HG02870 (cell line): ENCODE data around the gene CTPS1.

Experiments used
- ATAC-seq: cut with Tn5 transposase; IDR thresholded peaks from one replicate; pipeline ENCODE4 v1.9.1; 2021; ENCODE audit warnings: mild to moderate bottlenecking, moderate library complexity; ENCODE audit not compliant: unreplicated experiment

Gene CTPS1

DNA sequence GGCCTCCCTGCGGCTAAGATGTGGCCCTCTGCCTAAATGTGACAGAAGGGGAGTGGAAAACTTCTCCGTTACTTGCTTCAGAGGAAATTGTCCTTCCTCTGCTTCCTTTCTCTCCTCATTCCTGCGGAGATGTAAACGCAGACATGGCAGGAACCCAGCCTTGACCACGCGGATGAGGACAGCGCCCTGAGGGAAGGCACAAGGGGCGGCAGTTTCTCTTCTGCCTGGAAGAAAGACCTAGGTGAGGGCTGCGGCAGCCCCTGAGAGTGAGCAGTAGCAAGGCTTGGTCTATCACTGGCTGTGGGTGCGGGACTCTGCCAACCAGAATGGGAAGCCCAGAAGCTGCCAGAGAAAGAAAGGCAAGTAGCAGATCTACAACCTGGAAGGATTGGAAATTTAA is 14.0 kb upstream of the CTPS1 start:
- ATAC-seq: no peak

DNA sequence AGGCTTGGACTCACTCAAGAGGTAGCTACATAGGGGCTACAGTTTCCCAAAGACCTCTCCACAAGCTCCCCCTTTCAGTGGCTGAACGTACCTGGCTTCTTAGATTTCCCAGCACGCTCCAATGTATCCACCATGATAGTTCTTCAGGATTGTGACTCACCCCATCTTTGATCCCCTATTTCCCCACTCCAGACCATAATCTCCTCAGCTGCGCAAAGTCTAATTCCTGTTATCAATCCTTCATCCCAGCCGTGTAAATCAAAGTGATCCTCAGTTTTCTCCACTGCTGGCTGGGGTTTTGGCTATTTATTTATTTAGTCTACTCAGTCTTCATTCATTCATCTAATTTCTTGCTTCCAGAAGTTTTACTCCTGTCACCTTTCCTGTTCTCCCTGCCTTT is 13.1 kb upstream of the CTPS1 start:
- no peak for ATAC-seq

DNA sequence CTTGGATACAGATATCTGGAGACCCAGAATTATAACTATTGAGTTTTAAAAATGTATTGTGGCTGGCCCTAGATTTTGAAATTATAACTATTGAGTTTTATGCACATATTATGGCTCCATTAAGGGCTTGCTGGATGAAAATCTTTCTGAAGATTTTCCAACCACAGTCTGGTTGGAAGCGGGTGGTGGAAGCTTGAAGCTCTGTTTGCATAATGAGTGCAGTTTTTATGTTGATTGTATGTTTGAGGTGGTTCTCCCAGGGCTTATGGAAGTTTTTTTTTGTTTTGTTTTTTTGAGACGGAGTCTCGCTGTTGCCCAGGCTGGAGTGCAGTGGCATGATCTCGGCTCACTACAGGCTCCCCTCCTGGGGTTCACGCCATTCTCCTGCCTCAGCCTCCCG is 10.1 kb upstream of the CTPS1 start:
- ATAC-seq: no peak

DNA sequence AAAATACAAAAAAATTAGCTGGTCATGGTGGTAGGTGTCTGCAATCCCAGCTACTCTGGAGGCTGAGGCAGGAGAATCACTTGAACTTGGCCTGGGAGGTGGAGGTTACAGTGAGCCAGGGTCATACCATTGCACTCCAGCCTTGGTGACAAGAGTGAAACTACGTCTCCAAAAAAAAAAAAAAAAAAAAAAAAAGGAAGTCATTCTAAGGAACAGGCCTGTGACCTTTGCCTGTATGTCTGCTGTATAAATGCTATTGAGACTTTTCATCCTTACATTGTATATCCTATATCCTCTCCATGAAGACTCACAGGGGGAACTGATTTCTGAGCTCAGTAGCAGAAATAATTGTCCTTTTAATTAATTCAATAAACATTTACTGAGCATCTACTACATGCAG is 7.5 kb upstream of the CTPS1 start:
- no peak for ATAC-seq

DNA sequence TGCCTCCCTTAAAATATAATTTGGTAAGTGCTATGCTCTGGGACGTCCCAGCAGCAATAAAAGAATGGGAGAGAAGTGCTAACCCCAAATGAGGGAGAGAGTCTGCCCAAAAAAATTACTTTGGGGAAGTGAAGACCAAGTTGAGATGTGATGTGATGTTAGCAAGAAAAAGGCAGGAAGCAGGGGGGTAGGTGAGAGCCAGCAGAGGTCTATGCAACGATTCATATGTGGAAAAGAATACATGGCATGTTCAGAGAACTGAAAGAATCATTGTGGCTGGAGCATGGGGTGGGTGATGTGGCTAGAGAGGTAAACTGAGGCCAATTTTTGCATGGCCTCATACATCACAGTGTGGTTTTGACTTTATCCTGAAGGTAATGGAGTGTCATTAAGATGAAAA is 5.6 kb upstream of the CTPS1 start:
- ATAC-seq: no peak

DNA sequence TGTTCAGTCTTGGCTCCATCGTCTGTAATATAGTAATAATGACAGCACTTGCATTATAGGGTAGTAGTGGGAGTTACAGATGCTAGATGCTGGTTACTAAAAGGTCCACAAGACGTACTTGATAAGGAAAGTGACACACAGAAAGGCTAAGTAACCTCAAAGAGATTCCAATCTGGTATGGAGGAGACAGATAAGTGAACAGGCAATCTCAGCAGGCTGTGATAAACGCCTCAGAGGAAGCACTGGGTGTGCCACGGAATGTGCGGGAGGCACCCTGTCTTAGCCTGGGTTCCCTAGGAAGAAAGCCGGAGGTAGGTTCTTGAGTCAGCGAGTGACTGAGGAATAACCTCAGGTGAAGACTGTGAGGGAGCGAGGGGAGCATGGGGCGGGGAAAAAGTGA is 4.6 kb upstream of the CTPS1 start:
- no peak for ATAC-seq

DNA sequence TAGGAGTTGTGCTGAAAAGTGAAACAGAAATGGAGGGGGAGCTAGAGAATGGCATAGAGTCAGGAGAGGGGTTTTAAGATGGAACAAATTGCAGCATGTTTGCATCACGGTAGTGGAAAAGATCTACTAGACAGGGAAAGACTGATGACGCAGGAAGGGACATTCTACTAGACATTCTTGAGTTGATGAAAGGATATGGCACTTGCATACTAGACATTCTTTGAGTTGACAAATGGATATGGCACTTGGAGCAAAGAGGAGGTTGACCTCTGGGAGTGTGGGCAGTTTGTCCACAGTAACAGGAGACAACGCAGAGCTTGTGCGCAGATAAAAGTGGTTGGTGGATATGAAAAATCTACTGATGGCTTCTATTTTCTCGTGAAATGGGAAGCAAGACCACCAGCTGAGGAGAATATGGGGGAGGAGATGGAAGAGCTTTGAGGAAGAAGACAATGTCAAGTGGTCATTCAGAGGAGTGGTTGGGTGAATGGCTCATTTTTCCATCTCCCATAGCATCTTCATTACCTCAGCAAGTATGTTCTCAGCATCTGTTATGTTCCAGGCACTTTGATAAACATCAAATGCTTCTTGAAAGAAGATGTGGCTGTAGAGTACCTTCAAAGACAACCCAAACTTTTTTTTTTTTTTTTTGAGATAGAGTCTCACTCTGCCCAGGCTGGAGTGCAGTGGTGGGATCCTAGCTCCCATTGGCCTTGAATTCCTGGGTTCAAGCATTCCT is 2.4 kb upstream of the CTPS1 start:
- ATAC-seq: no peak

DNA sequence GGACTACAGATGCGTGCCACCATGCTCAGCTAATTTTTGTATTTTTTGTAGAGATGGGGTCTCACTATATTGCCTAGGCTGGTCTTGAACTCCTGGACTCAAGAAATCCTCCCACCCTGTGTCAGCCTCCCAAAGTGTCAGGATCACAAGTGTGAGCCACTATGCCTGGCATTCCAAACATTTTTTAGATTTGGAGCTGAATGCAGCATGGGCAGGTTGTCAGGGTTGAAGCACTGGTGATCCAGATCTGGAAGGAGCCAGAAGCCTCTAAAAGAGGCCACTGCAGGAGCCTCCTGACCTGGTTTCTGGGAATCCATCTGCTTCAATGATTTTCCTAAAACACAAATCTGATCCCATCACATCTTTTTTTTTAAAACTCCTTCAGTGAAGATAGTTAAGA is 1.8 kb upstream of the CTPS1 start:
- ATAC-seq: no peak

DNA sequence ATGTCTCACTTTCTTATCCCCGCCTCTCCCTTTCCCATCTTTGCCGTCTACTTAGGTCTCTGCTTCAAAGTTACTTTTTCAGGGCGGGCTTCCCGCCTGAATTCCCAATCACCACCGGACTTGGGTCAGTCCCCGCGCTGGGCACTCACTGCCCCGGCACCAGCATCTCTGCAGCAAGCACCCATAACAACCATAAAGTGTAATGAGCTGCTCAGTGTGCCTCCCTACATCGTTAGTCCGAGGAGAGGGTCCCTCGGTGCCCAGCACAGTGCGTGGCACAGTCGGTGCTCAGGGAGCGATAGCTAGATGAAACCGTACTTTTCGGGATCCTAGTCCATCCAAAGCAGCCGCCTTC is 633 bp upstream of the CTPS1 start:
- no peak for ATAC-seq

DNA sequence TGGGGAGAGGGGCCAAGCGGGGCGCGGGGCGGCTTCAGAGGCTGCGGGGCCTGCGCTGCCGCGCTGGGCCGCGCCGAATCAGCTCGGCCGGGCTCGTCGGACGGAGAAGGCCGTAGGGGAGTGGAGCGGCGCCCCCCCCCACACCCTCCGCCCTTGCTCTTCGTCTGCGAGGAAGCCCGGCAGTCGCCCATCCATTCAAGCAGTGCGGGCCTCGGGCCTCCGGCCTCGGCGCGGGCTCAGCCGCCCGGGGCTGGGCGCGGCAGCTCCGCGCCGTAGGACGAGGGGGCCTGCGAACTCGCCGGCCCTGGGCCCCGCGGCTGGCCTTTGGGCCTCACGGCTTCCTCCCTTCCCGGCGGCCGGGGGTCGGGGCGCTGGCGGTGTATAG is 564 bp downstream of the CTPS1 start:
- ATAC-seq: peak; percentile 13

DNA sequence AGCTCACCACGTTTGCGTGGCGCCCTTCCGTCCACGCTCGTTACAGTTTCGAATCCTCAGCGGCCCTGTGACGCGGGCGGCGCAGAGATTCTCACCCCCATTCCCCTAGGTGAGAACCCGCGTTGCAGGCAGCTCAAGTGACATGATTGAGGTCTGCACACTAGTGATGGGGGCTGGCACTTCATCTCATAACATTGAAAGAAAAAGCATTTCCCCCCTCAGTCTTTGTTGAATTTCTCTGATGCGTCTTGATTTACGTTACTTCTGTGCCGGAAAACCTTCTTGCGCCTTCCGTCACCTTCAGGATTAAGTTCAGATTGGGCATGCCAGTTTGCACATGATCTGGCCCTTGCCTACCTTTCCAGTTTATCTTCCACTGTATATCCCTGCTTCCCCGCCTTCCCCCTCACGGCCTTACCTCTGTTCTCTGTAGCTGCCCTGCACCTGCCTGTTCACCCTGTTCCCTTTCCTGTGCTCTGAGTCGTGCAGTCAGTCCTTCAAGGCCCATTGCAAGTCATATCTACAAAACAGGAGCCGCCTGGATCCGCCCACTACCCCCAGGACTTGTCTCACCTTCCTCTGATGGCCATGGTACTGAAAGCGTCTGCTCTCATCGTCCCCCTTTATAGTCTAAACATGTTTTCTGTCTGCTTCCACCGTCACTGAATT is 1.1 kb downstream of the CTPS1 start:
- no peak for ATAC-seq

DNA sequence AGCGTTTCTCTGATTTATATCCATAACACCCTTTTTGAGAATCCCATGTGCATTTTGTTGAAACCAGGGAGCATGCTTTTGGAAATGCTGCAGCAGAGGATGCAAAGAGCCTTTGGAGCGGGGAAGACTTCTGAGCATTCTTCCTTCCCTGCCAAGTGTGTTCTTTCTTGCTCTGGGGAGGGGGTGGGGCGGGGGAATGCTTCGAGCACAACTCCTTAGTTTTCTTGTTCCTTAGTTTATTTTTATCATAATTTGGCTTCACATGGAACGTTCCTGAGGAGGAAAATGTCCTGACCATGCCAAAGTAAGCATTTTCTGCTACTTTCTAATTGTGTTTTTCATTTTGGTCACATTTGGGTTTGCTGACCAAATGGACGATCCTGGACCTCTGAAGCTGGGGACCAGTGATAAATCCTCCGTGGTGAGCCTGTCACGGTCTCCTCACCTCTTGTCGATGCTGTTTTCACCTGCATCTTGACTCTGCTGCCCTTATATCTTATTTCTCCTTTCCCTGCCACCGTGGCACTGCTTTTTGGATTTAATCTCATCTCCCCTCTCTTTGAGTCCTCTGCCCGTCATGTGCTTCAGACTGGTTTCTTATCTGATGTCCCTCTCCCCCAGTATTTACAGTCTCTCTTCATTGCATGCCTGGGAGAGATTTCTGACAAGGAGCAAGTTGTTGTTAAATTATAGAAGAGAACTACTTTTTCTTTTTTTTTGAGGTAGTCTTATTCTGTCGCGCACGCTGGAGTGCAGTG is 2.4 kb downstream of the CTPS1 start:
- ATAC-seq: no peak

DNA sequence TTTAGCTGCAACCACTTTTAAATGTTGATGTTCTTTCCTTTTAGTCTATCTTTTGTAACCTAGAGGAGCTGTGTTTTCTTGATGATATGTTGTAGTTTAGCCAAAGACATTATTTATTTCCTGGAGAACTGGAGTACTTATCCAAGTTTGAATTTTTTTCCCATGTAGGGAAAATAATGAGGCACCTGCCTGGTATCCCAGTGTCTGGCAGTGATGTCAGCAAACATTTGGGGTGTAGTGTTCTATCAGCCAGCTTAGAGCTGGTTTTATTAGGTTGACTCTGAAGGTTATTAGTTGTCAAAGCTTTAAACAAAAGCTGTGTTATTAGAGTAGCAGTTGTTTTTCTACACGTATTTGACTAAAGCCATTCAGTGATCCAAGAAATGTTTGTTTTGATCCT is 3.2 kb downstream of the CTPS1 start:
- no peak for ATAC-seq

DNA sequence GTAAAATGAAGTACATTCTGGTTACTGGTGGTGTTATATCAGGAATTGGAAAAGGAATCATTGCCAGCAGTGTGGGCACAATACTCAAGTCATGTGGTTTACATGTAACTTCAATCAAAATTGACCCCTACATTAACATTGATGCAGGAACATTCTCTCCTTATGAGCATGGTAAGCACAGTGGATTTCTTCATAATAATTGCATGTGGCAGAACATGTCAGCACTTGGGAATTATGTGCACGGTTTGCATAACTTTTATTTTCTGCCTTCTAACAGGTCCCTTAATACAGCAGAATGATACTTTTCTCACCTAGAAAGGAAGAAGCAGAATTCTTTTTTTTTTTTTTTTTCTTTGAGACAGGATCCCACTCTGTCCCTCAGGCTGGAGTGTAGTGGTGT is 3.8 kb downstream of the CTPS1 start:
- no peak for ATAC-seq

DNA sequence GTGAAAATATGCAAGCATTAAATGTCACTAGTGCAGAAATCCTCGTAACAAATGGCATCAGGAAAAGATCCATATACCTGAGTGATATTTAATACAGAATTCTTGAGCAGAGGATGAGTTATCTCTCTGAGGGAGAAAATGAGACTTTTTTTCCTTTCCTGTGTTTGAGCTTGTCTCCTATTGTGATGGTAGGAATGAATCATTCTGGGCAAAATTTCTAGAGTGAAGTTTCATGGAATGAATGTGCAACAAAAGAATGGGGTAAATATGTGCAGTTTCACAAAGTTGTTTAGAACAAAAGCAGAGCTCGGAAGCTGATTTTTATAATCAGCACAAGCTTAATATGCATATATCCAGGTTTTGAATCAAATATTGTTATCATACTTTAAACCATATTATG is 4.6 kb downstream of the CTPS1 start:
- ATAC-seq: no peak

DNA sequence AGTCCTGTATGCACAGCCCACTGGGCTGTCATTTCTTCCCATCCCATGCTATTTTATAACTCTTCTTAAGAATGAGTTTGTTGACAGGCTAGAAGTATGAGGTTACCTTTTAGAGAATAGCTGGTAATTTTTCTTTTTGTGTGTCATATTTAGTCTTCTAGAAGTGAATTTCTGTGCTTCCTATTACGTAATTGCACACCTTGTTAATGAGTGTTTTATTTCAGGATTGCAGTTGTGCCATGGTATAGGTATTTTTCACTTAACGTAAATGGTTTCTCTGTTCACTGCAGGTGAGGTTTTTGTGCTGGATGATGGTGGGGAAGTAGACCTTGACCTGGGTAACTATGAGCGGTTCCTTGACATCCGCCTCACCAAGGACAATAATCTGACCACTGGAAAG is 5.0 kb downstream of the CTPS1 start:
- ATAC-seq: no peak

DNA sequence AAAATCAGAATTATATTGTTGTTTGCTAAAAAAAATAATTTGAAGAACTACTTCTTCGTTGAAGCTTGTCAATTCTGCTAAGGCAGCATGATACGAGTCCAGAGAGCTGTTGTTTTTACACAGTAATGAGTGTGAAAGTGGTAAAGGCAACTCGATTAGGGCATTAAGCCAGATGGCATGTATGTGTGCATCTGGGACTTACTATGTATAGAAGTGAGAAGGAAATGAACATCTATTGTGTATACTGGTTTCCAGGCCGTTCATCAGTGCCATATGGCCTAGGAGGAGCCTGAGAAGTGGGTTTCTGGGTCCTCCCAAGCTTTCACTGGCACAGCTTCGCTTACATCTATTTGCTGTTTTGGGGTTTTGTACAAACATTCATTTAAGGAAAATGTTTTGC is 5.7 kb downstream of the CTPS1 start:
- no peak for ATAC-seq

DNA sequence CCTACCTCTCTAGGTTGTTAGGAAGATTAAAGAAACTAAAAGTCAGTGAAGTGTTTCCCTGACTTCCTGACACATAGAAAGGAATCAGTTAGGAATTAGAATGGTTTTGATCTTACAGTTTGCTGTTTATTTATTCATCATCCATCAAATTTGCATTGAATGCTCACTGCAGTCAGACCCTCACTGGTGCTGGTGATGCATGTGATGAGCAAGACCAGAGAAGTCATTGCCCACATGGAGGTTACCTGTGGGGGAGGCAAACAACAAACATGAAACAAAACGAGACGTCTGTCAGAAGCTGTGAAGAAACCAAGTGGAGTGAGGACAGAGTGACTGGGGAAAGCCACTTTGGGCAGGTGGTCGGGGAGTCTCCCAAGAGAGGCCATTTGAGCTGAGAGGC is 6.4 kb downstream of the CTPS1 start:
- ATAC-seq: no peak

DNA sequence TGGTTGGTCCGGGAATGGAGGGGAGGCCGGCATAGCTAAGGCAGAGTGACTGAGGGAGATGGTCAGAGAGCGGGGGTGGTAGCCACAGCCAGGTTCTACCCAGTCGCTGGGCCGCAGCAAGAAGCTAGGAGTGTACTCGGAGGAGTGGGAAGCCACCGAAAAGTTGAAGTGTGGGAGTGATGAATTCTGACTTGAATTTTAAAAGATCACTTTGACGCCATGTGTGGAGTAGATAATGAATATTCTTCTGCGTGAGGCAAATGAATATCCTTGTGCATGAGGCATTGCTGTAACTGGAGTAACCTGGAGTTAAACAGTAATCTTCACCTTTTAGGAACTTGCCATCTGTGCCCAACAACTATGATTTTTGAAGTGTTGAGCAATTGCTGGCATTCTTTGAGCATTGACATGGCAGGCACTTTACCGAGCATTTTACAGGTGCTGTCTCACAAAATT is 6.9 kb downstream of the CTPS1 start:
- ATAC-seq: no peak

DNA sequence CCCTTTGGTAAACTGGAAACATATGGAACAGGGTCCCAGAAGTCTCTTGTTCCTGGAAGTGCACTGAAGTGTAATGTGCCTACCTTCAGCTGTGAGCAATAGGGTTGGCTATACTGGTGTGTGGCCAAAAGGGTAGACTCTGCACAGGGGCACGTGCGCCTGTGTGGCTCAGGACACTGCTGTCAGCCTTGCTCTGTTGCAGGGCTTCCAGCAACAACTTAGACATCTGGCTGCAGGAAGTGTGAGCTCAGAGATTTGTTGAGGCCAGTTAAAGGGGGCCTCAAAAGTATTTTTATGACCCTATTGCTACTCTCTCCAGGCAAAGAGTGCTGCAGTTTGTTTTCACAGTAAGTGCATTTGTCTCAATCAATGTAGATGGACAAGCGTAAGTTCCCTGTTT is 7.5 kb downstream of the CTPS1 start:
- ATAC-seq: no peak

DNA sequence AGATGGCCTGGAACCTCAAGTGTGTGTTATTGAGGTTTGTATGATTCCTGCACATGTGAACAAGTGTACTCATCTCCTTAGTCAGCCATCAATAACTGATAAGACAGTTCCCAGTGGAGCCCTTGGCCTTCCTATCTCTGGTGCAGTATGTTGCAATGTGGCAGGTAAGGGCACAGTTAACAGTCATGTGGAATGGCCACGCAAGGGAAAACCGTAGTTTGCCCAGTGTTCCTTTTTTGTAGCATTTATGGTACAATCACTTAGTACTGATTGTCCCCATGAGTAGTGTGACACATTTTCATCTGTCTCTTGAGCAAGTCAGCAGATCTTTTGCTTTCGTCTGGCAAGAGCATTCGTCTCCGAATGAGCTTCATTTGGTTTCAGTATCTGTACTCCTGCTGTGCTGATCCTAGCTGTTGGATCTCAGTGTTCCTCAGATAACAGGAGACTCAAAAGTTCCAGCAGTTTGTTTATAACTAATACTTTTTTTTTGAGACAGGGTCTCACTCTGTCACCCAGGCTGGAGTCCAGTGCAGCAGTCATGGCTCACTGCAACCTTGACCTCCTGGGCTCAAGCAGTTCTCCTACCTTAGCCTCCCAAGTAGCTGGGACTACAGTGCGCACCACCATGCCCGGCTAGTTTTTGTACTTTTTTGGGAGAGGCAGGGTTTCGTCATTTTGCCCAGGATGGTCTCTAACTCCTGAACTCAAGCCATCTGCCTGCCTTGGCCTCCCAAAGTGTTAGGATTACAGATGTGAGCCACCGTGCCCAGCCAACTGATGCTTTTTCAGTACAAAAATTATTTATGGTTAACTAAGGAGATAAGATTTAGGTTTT is 8.2 kb downstream of the CTPS1 start:
- no peak for ATAC-seq
